Liver (tissue), 3 donors: ENCODE data around the gene STMN1.

Source experiments
- ATF3 ChIP-seq: IDR thresholded peaks from 2 replicates; pipeline ENCODE4 v1.6.1; 2016; ENCODE audit warnings: antibody characterized with exemption
- GABPA ChIP-seq, 2 donors: IDR thresholded peaks in 1 of 2; conservative IDR thresholded peaks in 1 of 2; 2 replicates each; pipeline ENCODE4 v1.6.1; 2016; ENCODE audit warnings: antibody characterized with exemption in 2 of 2, mild to moderate bottlenecking in 1 of 2, moderate library complexity in 1 of 2
- MAX ChIP-seq: IDR thresholded peaks from 2 replicates; pipeline ENCODE4 v1.6.1; 2016; ENCODE audit warnings: antibody characterized with exemption
- RAD21 ChIP-seq, 2 donors: IDR thresholded peaks; 2 replicates each; pipeline ENCODE4 v1.6.1; 2016; ENCODE audit warnings: antibody characterized with exemption in 2 of 2, mild to moderate bottlenecking in 2 of 2
- SP1 ChIP-seq: IDR thresholded peaks from 2 replicates; pipeline ENCODE4 v1.6.1; 2018; ENCODE audit warnings: antibody characterized with exemption, mild to moderate bottlenecking
- TAF1 ChIP-seq: conservative IDR thresholded peaks from 2 replicates; pipeline ENCODE4 v1.6.1; 2016; ENCODE audit warnings: antibody characterized with exemption, mild to moderate bottlenecking
- YY1 ChIP-seq: IDR thresholded peaks from 2 replicates; pipeline ENCODE4 v1.6.1; 2016; ENCODE audit warnings: antibody characterized with exemption, mild to moderate bottlenecking
- TF ChIP-seq, protein P1 (sequence below): fragments of 150-350 bp; IDR thresholded peaks from 2 replicates; pipeline ENCODE4 v1.5.1; 2017; ENCODE audit warnings: improper control_type of control experiment, low read depth, low read length; ENCODE audit not compliant: missing input control
- donor health status: healthy.
- donor health status: healthy.

GRCh38 chr1:25893116-25893515, 13.1 kb downstream of the STMN1 start:
- TF ChIP-seq RAD21 (IDR thresholded peaks at IDR 0.05) (no peak), SP1 (no peak), TAF1 (no peak), GABPA (IDR thresholded peaks at IDR 0.05 in 1 of 2, conservative IDR thresholded peaks at IDR 0.05 in 1 of 2) (no peak), YY1 (no peak), ATF3 (no peak), MAX (no peak)
- TF ChIP-seq, protein P1, sequence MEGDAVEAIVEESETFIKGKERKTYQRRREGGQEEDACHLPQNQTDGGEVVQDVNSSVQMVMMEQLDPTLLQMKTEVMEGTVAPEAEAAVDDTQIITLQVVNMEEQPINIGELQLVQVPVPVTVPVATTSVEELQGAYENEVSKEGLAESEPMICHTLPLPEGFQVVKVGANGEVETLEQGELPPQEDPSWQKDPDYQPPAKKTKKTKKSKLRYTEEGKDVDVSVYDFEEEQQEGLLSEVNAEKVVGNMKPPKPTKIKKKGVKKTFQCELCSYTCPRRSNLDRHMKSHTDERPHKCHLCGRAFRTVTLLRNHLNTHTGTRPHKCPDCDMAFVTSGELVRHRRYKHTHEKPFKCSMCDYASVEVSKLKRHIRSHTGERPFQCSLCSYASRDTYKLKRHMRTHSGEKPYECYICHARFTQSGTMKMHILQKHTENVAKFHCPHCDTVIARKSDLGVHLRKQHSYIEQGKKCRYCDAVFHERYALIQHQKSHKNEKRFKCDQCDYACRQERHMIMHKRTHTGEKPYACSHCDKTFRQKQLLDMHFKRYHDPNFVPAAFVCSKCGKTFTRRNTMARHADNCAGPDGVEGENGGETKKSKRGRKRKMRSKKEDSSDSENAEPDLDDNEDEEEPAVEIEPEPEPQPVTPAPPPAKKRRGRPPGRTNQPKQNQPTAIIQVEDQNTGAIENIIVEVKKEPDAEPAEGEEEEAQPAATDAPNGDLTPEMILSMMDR, result no peak
